CD14-positive monocyte (primary cell): ENCODE measurements around the gene NME8. TPM values are rescaled to one million over a fixed set of nuclear protein-coding genes. Genes with fewer than 3 reads are reported as not detected.

ENCODE experiments used
- DNase-seq, 3 donors: peaks; one replicate each; pipeline ENCODE4 v3.0.0-alpha.2; 2011 to 2022
- H2AFZ ChIP-seq: 2 replicates; pipeline ENCODE4 v1.6.0; 2012; ENCODE audit warnings: mild to moderate bottlenecking, low read depth, low read length, inconsistent platforms; ENCODE audit not compliant: insufficient read depth, poor library complexity, severe bottlenecking
- H3K27ac ChIP-seq, 2 donors: 1 replicate in 1 of 2; 2 replicates in 1 of 2; pipeline ENCODE4 v1.5.1; 2012 to 2013; ENCODE audit warnings: low read length in 2 of 2, control low read depth in 1 of 2, inconsistent platforms in 1 of 2, low read depth in 1 of 2, mild to moderate bottlenecking in 1 of 2
- H3K27me3 ChIP-seq, 2 donors: one replicate each; pipeline versions ENCODE4 v1.6.0 to v1.6.1; 2011 to 2013; ENCODE audit warnings: low read length in 2 of 2; ENCODE audit not compliant: control insufficient read depth in 2 of 2, insufficient read depth in 2 of 2
- H3K36me3 ChIP-seq, 2 donors: replicated peaks in 1 of 2; 1 replicate in 1 of 2; 2 replicates in 1 of 2; pipeline versions ENCODE4 v1.5.1 to v1.6.1; 2012 to 2013; ENCODE audit warnings: low read length in 2 of 2, control low read depth in 1 of 2, inconsistent platforms in 1 of 2, mild to moderate bottlenecking in 1 of 2; ENCODE audit not compliant: insufficient read depth in 2 of 2, control insufficient read depth in 1 of 2
- H3K4me1 ChIP-seq, 2 donors: 1 replicate in 1 of 2; 2 replicates in 1 of 2; pipeline versions ENCODE4 v1.5.1 to v1.6.1; 2012 to 2013; ENCODE audit warnings: low read length in 2 of 2, control low read depth in 1 of 2, inconsistent platforms in 1 of 2, mild to moderate bottlenecking in 1 of 2, moderate library complexity in 1 of 2; ENCODE audit not compliant: insufficient read depth in 2 of 2, control insufficient read depth in 1 of 2
- H3K4me2 ChIP-seq: replicated peaks from 2 replicates; pipeline ENCODE3; 2012; ENCODE audit warnings: low read length, moderate library complexity, mild to moderate bottlenecking; ENCODE audit not compliant: poor library complexity, severe bottlenecking; ENCODE audit errors: extremely low read depth
- H3K4me3 ChIP-seq, 3 experiments: fragments of 200-600 bp in 1 of 3; sonication (generic) in 1 of 3; replicated peaks in 1 of 3; 1 replicate in 2 of 3; 2 replicates in 1 of 3; pipeline ENCODE4 v1.5.1; 2011 to 2013; ENCODE audit warnings: low read length in 3 of 3, mild to moderate bottlenecking in 3 of 3, control low read depth in 2 of 3, low read depth in 2 of 3, inconsistent platforms in 1 of 3, moderate library complexity in 1 of 3
- H3K79me2 ChIP-seq: 2 replicates; pipeline ENCODE4 v1.6.0; 2012; ENCODE audit warnings: mild to moderate bottlenecking, control low read depth, inconsistent platforms, low read length, moderate library complexity; ENCODE audit not compliant: insufficient read depth
- H3K9ac ChIP-seq: 2 replicates; pipeline ENCODE4 v1.6.0; 2017; ENCODE audit warnings: low read length, mild to moderate bottlenecking; ENCODE audit not compliant: insufficient read depth, poor library complexity, severe bottlenecking
- H3K9me3 ChIP-seq, 2 donors: replicated peaks in 1 of 2; 1 replicate in 1 of 2; 2 replicates in 1 of 2; pipeline versions ENCODE4 v1.5.1 to v1.6.1; 2012 to 2013; ENCODE audit warnings: low read length in 2 of 2, control low read depth in 1 of 2; ENCODE audit not compliant: control insufficient read depth in 1 of 2, insufficient read depth in 1 of 2
- H4K20me1 ChIP-seq: 2 replicates; pipeline ENCODE4 v1.6.0; 2012; ENCODE audit warnings: mild to moderate bottlenecking, low read length, control low read depth, moderate library complexity; ENCODE audit not compliant: insufficient read depth
- H3K27ac Mint-ChIP-seq, 7 donors: one replicate each; pipeline ENCODE4 v1.8.0; 2020; ENCODE audit warnings: mild to moderate bottlenecking in 7 of 7, mixed read lengths in 7 of 7, moderate library complexity in 6 of 7, inconsistent platforms in 2 of 7
- H3K27me3 Mint-ChIP-seq, 3 donors: one replicate each; pipeline ENCODE4 v1.8.0; 2021 to 2022; ENCODE audit warnings: low read depth in 3 of 3, mild to moderate bottlenecking in 3 of 3, mixed read lengths in 3 of 3, moderate library complexity in 3 of 3, inconsistent platforms in 1 of 3
- H3K36me3 Mint-ChIP-seq, 2 donors: one replicate each; pipeline ENCODE4 v1.8.0; 2020; ENCODE audit warnings: mixed read lengths in 2 of 2, inconsistent platforms in 1 of 2, mild to moderate bottlenecking in 1 of 2
- H3K4me1 Mint-ChIP-seq: one replicate; pipeline ENCODE4 v1.8.0; 2020; ENCODE audit warnings: mild to moderate bottlenecking, mixed read lengths
- H3K4me3 Mint-ChIP-seq, 2 donors: one replicate each; pipeline ENCODE4 v1.8.0; 2020; ENCODE audit warnings: mild to moderate bottlenecking in 2 of 2, mixed read lengths in 2 of 2, moderate library complexity in 1 of 2
- H3K9me3 Mint-ChIP-seq, 7 donors: one replicate each; pipeline ENCODE4 v1.8.0; 2020 to 2022; ENCODE audit warnings: mixed read lengths in 7 of 7, mild to moderate bottlenecking in 6 of 7, moderate library complexity in 6 of 7, inconsistent platforms in 2 of 7
- CTCF ChIP-seq: fragments of 200-600 bp; IDR thresholded peaks from one replicate; pipeline ENCODE4 v1.8.0; 2022; ENCODE audit warnings: antibody characterized with exemption, mild to moderate bottlenecking
- WGBS: methylation state at CpG from one replicate; pipeline ENCODE4 v1.1.5; 2013; ENCODE audit warnings: missing lambda C conversion rate; ENCODE audit not compliant: insufficient coverage; 5-methylcytosine and 5-hydroxymethylcytosine counted together
- intact Hi-C, 2 donors: fragments of 100-400 bp; cut with micrococcal nuclease; formaldehyde crosslinking; loops; one replicate each; pipeline versions ENCODE4 v1.15.0 to v1.15.1; 2023
- polyA plus RNA-seq, 3 donors: library from polyadenylated mRNA; depleted of rRNA in 1 of 3; unstranded in 2 of 3; stranded (reverse) in 1 of 3; fragments of 300-500 nt in 2 of 3; fragments of >200 nt in 1 of 3; fragmentation: Illumina TruSeq in 2 of 3; gene quantifications; 1 replicate in 2 of 3; 2 replicates in 1 of 3; pipeline ENCODE4 v1.2.3, GENCODE V29; 2012 to 2021

The NME8 gene
- polyA plus RNA-seq, 3 donors: 3.2 to 8.8 (median 4.8) TPM

GRCh38 chr7:37920305-37920848 lies 72.0 kb downstream of the NME8 start, which contains the start of gene EPDR1:
Gene EPDR1 (plus strand): TSS chr7:37920640. CDS start chr7:37920940, 300 bp downstream.
- Mint-ChIP-seq H3K4me1 (peaks cover 34% of the 10 kb centered on the region), H3K27me3 (peaks cover 35 to 55% (median 37%) of the 10 kb centered on the region in 3 donors), H3K9me3 (peaks cover 3 to 10% (median 7%) of the 10 kb centered on the region in 7 donors), H3K4me3 (peak within 1 kb of the TSS; percentile 90 to 91), H3K36me3 (peaks cover 0 to 2% of the 10 kb centered on the region in 2 donors), H3K27ac (peak within 1 kb of the TSS in 2 of 7 donors; percentile 9 to 57)
- peaks cover 0 to 4% of the 10 kb centered on the region in 2 donors for H3K36me3 ChIP-seq
- H3K9me3 ChIP-seq: peaks cover under 1 to 7% of the 10 kb centered on the region in 2 donors
- H4K20me1 ChIP-seq: no peaks in the 10 kb centered on the region
- H3K4me3 ChIP-seq: peak within 1 kb of the TSS; percentile 41 to 85 (median 47)
- H3K79me2 ChIP-seq: peaks cover 4% of the 10 kb centered on the region
- peaks cover 35 to 38% of the 10 kb centered on the region in 2 donors for H3K4me1 ChIP-seq
- peak within 1 kb of the TSS; percentile 93 for H3K4me2 ChIP-seq
- DNase-seq: peak; percentile 34 to 46 (median 38)
- H3K27me3 ChIP-seq: peaks cover 23 to 44% of the 10 kb centered on the region in 2 donors
- peak; percentile 15 for TF ChIP-seq CTCF
- no peak within 1 kb of the TSS for H3K27ac ChIP-seq
- H3K9ac ChIP-seq: peak within 1 kb of the TSS; percentile 61
- intact Hi-C loops: no loop called here
- H2AFZ ChIP-seq: peak within 1 kb of the TSS; percentile 88
- WGBS: 2% methylated on average over 16 of the region's 22 CpGs

- H3K4me2 ChIP-seq: peak overlapping the region; percentile 93
Observed at GRCh38 chr7:37920849-37921805, 72.7 kb downstream of the NME8 start.

More at GRCh38 chr7:37920849-37921805, 72.7 kb downstream of the NME8 start:
- peak overlapping the region; percentile 88 for H2AFZ ChIP-seq
- peaks cover 27% of the 10 kb centered on the region for H3K4me1 Mint-ChIP-seq
- H4K20me1 ChIP-seq: no peaks in the 10 kb centered on the region
- H3K27me3 Mint-ChIP-seq: peaks cover 30 to 47% (median 31%) of the 10 kb centered on the region in 3 donors
- intact Hi-C loops: no loop called here
- peak overlapping the region in 1 of 7 donors; percentile 57 for H3K27ac Mint-ChIP-seq
- peak in 2 of 3 donors; percentile 19 for DNase-seq
- peaks cover 3 to 18% (median 14%) of the 10 kb centered on the region in 7 donors for H3K9me3 Mint-ChIP-seq
- H3K4me1 ChIP-seq: peaks cover 28 to 30% of the 10 kb centered on the region in 2 donors
- no peak for TF ChIP-seq CTCF
- H3K79me2 ChIP-seq: peaks cover 7% of the 10 kb centered on the region
- WGBS: 0% methylated on average over 59 of the region's 63 CpGs
- peak overlapping the region; percentile 41 to 85 (median 47) for H3K4me3 ChIP-seq
- H3K9ac ChIP-seq: peak overlapping the region; percentile 61
- H3K36me3 Mint-ChIP-seq: peaks cover 0 to 2% of the 10 kb centered on the region in 2 donors
- peaks cover 18 to 36% of the 10 kb centered on the region in 2 donors for H3K27me3 ChIP-seq
- H3K9me3 ChIP-seq: peaks cover 2 to 14% of the 10 kb centered on the region in 2 donors
- no peak overlapping the region for H3K27ac ChIP-seq
- H3K36me3 ChIP-seq: peaks cover 0 to 6% of the 10 kb centered on the region in 2 donors
- H3K4me3 Mint-ChIP-seq: peak overlapping the region; percentile 90 to 91
